HG03139 (cell line): ENCODE results near the gene CHRND.
"Not testable (repeated sequence)": the region's sequence is repeated elsewhere in the genome, so short reads cannot be mapped to it uniquely, and the experiment has no call there.

Experiments used
- ATAC-seq: cut with Tn5 transposase; IDR thresholded peaks from one replicate; pipeline ENCODE4 v1.9.1; 2021; ENCODE audit not compliant: unreplicated experiment

CHRND gene

GRCh38 chr2:232570481-232570880 lies 44.5 kb downstream of the CHRND start:
- not testable (repeated sequence) for ATAC-seq

GRCh38 chr2:232571026-232571474 lies 45.1 kb downstream of the CHRND start:
- ATAC-seq, result no peak

GRCh38 chr2:232573042-232573441 lies 47.1 kb downstream of the CHRND start:
- ATAC-seq, result no peak

- no peak for ATAC-seq
These were observed 47.9 kb downstream of the CHRND start for GRCh38 chr2:232573771-232574435.

GRCh38 chr2:232574674-232575403 lies 48.9 kb downstream of the CHRND start:
- no peak for ATAC-seq

GRCh38 chr2:232575404-232575746 lies 49.4 kb downstream of the CHRND start:
- ATAC-seq, result no peak

GRCh38 chr2:232576995-232577394 lies 51.0 kb downstream of the CHRND start:
- no peak for ATAC-seq

- no peak for ATAC-seq
These were observed 51.9 kb downstream of the CHRND start for GRCh38 chr2:232577841-232578240.

- ATAC-seq, result no peak
These were observed 52.7 kb downstream of the CHRND start for GRCh38 chr2:232578626-232579025.

- ATAC-seq, result no peak
These were observed 54.7 kb downstream of the CHRND start for GRCh38 chr2:232580648-232580981.

GRCh38 chr2:232581725-232582124 lies 55.8 kb downstream of the CHRND start:
- no peak for ATAC-seq

GRCh38 chr2:232584238-232584637 lies 58.3 kb downstream of the CHRND start:
- ATAC-seq, result no peak
